IMR-90 (cell line): ENCODE results near the gene NES. TPM values are rescaled to one million over a fixed set of nuclear protein-coding genes. Genes with fewer than 3 reads are reported as not detected.

Experiments
- ATAC-seq: fragments of 200-7000 bp; cut with Tn5 transposase; 2 replicates; pipeline ENCODE4 v1.9.1; 2020; ENCODE audit warnings: low read depth, mild to moderate bottlenecking, moderate library complexity
- BruUV-seq: library from RNA; stranded (reverse); fragments of 400-500 nt; replicated peaks from 2 replicates; lab custom pipeline; 2021; lab: Mats Ljungman, UMichigan
- CTCF ChIA-PET: fragments of 300-600 bp; formaldehyde crosslinking; extraction: SDS; loops from one replicate; lab custom pipeline; 2021; ENCODE audit warnings: antibody characterized with exemption; lab: Yijun Ruan, JAX
- POLR2A ChIA-PET: fragments of 300-600 bp; sonication (Branson Sonifier 250); formaldehyde crosslinking; loops from one replicate; lab custom pipeline; 2022; ENCODE audit warnings: antibody characterized with exemption; ENCODE audit not compliant: unreplicated experiment; lab: Charles Lee
- DNase-seq: peaks from one replicate; pipeline ENCODE4 v3.0.0; 2013
- H2AFZ ChIP-seq: replicated peaks from 2 replicates; pipeline ENCODE3; 2013; ENCODE audit warnings: low read length, mild to moderate bottlenecking; ENCODE audit not compliant: poor library complexity
- H2AK5ac ChIP-seq: 2 replicates; pipeline ENCODE4 v1.6.1; 2013; ENCODE audit warnings: low read depth, low read length, inconsistent platforms
- H2AK9ac ChIP-seq: replicated peaks from 2 replicates; pipeline ENCODE3; 2013; ENCODE audit warnings: mild to moderate bottlenecking, low read depth, low read length, moderate library complexity; ENCODE audit not compliant: poor library complexity
- H2BK120ac ChIP-seq: 2 replicates; pipeline ENCODE4 v1.6.1; 2013; ENCODE audit warnings: low read depth, low read length, inconsistent platforms
- H2BK15ac ChIP-seq: 3 replicates; pipeline ENCODE4 v1.6.1; 2013; ENCODE audit warnings: low read depth, low read length, inconsistent platforms
- H2BK20ac ChIP-seq: 2 replicates; pipeline ENCODE4 v1.6.1; 2013; ENCODE audit warnings: low read depth, mild to moderate bottlenecking, inconsistent platforms, low read length, moderate library complexity
- H2BK5ac ChIP-seq: 2 replicates; pipeline ENCODE4 v1.6.1; 2013; ENCODE audit warnings: mild to moderate bottlenecking, low read depth, low read length, inconsistent platforms; ENCODE audit not compliant: poor library complexity, severe bottlenecking
- H3K14ac ChIP-seq: replicated peaks from 2 replicates; pipeline ENCODE4 v1.6.1; 2013; ENCODE audit warnings: low read depth, low read length, inconsistent platforms
- H3K18ac ChIP-seq: 2 replicates; pipeline ENCODE4 v1.6.1; 2013; ENCODE audit warnings: low read depth, low read length, control low read depth
- H3K23ac ChIP-seq: 2 replicates; pipeline ENCODE4 v1.6.1; 2013; ENCODE audit warnings: low read depth, low read length, inconsistent platforms
- H3K27ac ChIP-seq: 2 replicates; pipeline ENCODE4 v1.5.1; 2013; ENCODE audit warnings: mild to moderate bottlenecking, control low read depth, low read length; ENCODE audit not compliant: insufficient read depth
- H3K27me3 ChIP-seq: 2 replicates; pipeline ENCODE4 v1.6.1; 2013; ENCODE audit warnings: low read length; ENCODE audit not compliant: control insufficient read depth, insufficient read depth
- H3K36me3 ChIP-seq: 2 replicates; pipeline ENCODE4 v1.6.1; 2013; ENCODE audit warnings: low read length, mixed read lengths; ENCODE audit not compliant: control insufficient read depth, insufficient read depth
- H3K4ac ChIP-seq: 2 replicates; pipeline ENCODE4 v1.6.1; 2013; ENCODE audit warnings: low read depth, low read length, inconsistent platforms
- H3K4me1 ChIP-seq: 2 replicates; pipeline ENCODE4 v1.6.1; 2013; ENCODE audit warnings: low read length, mixed read lengths; ENCODE audit not compliant: control insufficient read depth, insufficient read depth
- H3K4me2 ChIP-seq: 2 replicates; pipeline ENCODE4 v1.6.1; 2013; ENCODE audit warnings: low read depth, mild to moderate bottlenecking, control low read depth, low read length, moderate library complexity
- H3K4me3 ChIP-seq: 2 replicates; pipeline ENCODE4 v1.5.1; 2013; ENCODE audit warnings: low read depth, mild to moderate bottlenecking, control low read depth, low read length, moderate library complexity; ENCODE audit not compliant: insufficient read depth
- H3K56ac ChIP-seq: 2 replicates; pipeline ENCODE4 v1.6.1; 2013; ENCODE audit warnings: low read length, inconsistent platforms; ENCODE audit not compliant: insufficient read depth; ENCODE audit errors: extremely low read depth
- H3K79me1 ChIP-seq, 2 experiments: 2 replicates each; pipeline ENCODE4 v1.6.1; 2013; ENCODE audit warnings: low read length in 2 of 2, inconsistent platforms in 1 of 2, low read depth in 1 of 2
- H3K9ac ChIP-seq: 2 replicates; pipeline ENCODE4 v1.6.1; 2013; ENCODE audit warnings: low read depth, low read length, control low read depth
- H3K9me1 ChIP-seq: 2 replicates; pipeline ENCODE4 v1.6.1; 2013; ENCODE audit warnings: low read length, inconsistent platforms; ENCODE audit not compliant: insufficient read depth
- H3K9me3 ChIP-seq: 2 replicates; pipeline ENCODE4 v1.6.1; 2013; ENCODE audit warnings: low read length; ENCODE audit not compliant: control insufficient read depth, insufficient read depth
- H4K20me1 ChIP-seq: 2 replicates; pipeline ENCODE4 v1.6.1; 2013; ENCODE audit warnings: low read length, inconsistent platforms; ENCODE audit not compliant: insufficient read depth
- H4K5ac ChIP-seq: 2 replicates; pipeline ENCODE4 v1.6.1; 2013; ENCODE audit warnings: mild to moderate bottlenecking, low read depth, low read length, control low read depth
- H4K8ac ChIP-seq, 2 experiments: 2 replicates each; pipeline ENCODE4 v1.6.1; 2013; ENCODE audit warnings: low read depth in 2 of 2, low read length in 2 of 2, control low read depth in 1 of 2, inconsistent platforms in 1 of 2
- H4K91ac ChIP-seq: 2 replicates; pipeline ENCODE4 v1.6.1; 2013; ENCODE audit warnings: low read depth, low read length, inconsistent platforms; ENCODE audit not compliant: insufficient read depth
- BHLHE40 ChIP-seq: fragments of 150-350 bp; IDR thresholded peaks from 2 replicates; pipeline ENCODE4 v1.6.1; 2016; ENCODE audit warnings: mild to moderate bottlenecking, low read depth, low read length
- CEBPB ChIP-seq: IDR thresholded peaks from 2 replicates; pipeline ENCODE4 v1.6.1; 2012; ENCODE audit warnings: low read depth, low read length, improper control_type of control experiment
- CHD1 ChIP-seq: IDR thresholded peaks from 2 replicates; pipeline ENCODE4 v1.6.1; 2012; ENCODE audit warnings: low read depth, low read length, improper control_type of control experiment
- CTCF ChIP-seq: conservative IDR thresholded peaks from 2 replicates; pipeline ENCODE4 v1.5.1; 2012; ENCODE audit warnings: mild to moderate bottlenecking, low read depth, low read length, improper control_type of control experiment
- FOS ChIP-seq: fragments of 150-350 bp; IDR thresholded peaks from 2 replicates; pipeline ENCODE4 v1.6.1; 2016; ENCODE audit warnings: low read depth, low read length
- MAZ ChIP-seq: IDR thresholded peaks from 2 replicates; pipeline ENCODE4 v1.6.1; 2012; ENCODE audit warnings: low read depth, mild to moderate bottlenecking, low read length, improper control_type of control experiment, moderate library complexity, borderline replicate concordance
- MXI1 ChIP-seq: IDR thresholded peaks from 2 replicates; pipeline ENCODE4 v1.6.1; 2012; ENCODE audit warnings: low read depth, mild to moderate bottlenecking, low read length, moderate library complexity, borderline replicate concordance
- NFE2L2 ChIP-seq: fragments of 150-350 bp; IDR thresholded peaks from 2 replicates; pipeline ENCODE4 v1.6.1; 2016; ENCODE audit warnings: low read depth, mild to moderate bottlenecking, low read length
- POLR2A ChIP-seq: IDR thresholded peaks from 2 replicates; pipeline ENCODE4 v1.6.1; 2012; ENCODE audit warnings: mild to moderate bottlenecking, low read depth, low read length
- RAD21 ChIP-seq: IDR thresholded peaks from 2 replicates; pipeline ENCODE4 v1.6.1; 2012; ENCODE audit warnings: low read length, improper control_type of control experiment
- RCOR1 ChIP-seq: IDR thresholded peaks from 2 replicates; pipeline ENCODE4 v1.6.1; 2012; ENCODE audit warnings: mild to moderate bottlenecking, low read length, improper control_type of control experiment; ENCODE audit not compliant: insufficient replicate concordance
- RFX5 ChIP-seq: IDR thresholded peaks from 2 replicates; pipeline ENCODE4 v1.8.0; 2012; ENCODE audit warnings: low read depth, mild to moderate bottlenecking, low read length, moderate library complexity
- SMC3 ChIP-seq: fragments of 150-350 bp; IDR thresholded peaks from 2 replicates; pipeline ENCODE4 v1.6.1; 2016; ENCODE audit warnings: low read depth, mild to moderate bottlenecking, antibody characterized with exemption, low read length, moderate library complexity
- USF2 ChIP-seq: fragments of 150-350 bp; IDR thresholded peaks from 2 replicates; pipeline ENCODE4 v1.6.1; 2017; ENCODE audit warnings: mild to moderate bottlenecking, antibody characterized with exemption, low read length, low read depth
- WGBS, 2 experiments: methylation state at CpG; one replicate each; pipeline versions ENCODE4 v1.1.5 to v1.1.7; 2013; ENCODE audit warnings: missing lambda C conversion rate in 2 of 2; ENCODE audit not compliant: insufficient read length in 1 of 2; ENCODE audit errors: extremely low coverage in 2 of 2; 5-methylcytosine and 5-hydroxymethylcytosine counted together
- dilution Hi-C: fragments of 300-500 bp; cut with HindIII; formaldehyde crosslinking; loops from one replicate; pipeline ENCODE4 v1.14.3; 2018; ENCODE audit warnings: low sequenced_read_pairs; ENCODE audit not compliant: unreplicated experiment
- in situ Hi-C: fragments of 300-500 bp; cut with MboI; formaldehyde crosslinking; loops from 3 replicates; pipeline ENCODE4 v1.14.3; 2019; ENCODE audit warnings: low sequenced_read_pairs, inconsistent platforms, mixed read lengths
- intact Hi-C: fragments of 100-400 bp; cut with micrococcal nuclease; formaldehyde crosslinking; loops from 2 replicates; pipeline ENCODE4 v1.10.0; 2022
- polyA plus RNA-seq, 3 experiments: library from polyadenylated mRNA; depleted of rRNA; stranded (reverse); fragments of >200 nt; gene quantifications; 2 replicates each; pipeline ENCODE4 v1.2.3, GENCODE V29; 2012; ENCODE audit warnings: low replicate concordance in 1 of 3
- total RNA-seq: library from RNA; depleted of rRNA; stranded (reverse); fragments of >200 nt; gene quantifications from 2 replicates; pipeline ENCODE4 v1.2.3, GENCODE V29; 2012
- TF ChIP-seq, protein P1 (sequence below): fragments of 150-350 bp; IDR thresholded peaks from 2 replicates; pipeline ENCODE4 v1.6.1; 2016; ENCODE audit warnings: low read depth, mild to moderate bottlenecking, low read length, moderate library complexity, borderline replicate concordance

The NES gene
- total and polyA plus RNA-seq, 2 of the 4 experiments (the other 2 are of a cell fraction), result 25.3 to 40.1 TPM

DNA sequence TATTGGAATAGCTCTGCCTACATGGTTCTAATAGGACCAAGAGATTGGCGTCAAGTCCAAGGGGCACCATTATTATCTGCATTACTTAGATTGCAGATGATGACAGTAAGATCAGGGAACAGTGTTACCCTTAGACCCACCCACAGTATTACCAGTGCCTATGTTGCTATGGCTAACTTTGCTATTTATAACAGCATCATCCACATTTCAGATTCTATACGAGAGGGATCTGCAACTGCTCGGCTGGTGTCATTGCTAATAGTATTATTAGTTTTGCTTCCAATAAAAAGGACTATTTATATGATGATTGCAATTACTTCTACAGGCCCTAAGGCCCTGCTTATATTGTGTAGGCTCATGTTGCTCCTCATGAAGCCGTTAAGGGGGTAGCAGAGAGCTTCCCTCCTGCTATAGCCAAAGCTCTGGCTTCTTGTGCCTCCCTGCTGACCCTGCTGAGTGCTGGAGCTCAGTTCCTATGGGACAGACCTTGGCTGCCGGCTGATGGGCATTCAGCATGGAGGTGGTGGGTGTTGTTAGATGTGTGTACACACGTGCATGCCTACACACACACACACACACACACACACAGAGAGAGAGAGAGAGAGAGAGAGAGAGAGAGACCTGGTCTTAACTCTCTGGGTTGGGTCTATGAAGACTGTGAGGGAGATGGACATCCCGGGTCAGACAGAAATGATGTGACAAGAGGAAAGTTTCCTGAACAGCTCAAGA lies 34.0 kb downstream of the NES start:
- Histone ChIP-seq H3K23ac (peak overlapping the region; percentile 49; the same call in 1 of the 2 replicates), H3K27me3 (peaks cover 96% of the 10 kb centered on the region), H3K4ac (no peak overlapping the region), H3K4me3 (no peak overlapping the region), H4K91ac (no peak overlapping the region), H3K9ac (no peak overlapping the region), H3K14ac (no peak overlapping the region), H2BK15ac (no peak overlapping the region), H2BK5ac (no peak overlapping the region), H3K4me2 (no peak overlapping the region), H4K8ac (no peak overlapping the region), H3K9me3 (0 out of 2 replicates have a peak, but pooled peaks cover 1% of the 10 kb centered on the region), H3K27ac (no peak overlapping the region), H2BK120ac (no peak overlapping the region), H3K36me3 (no peaks in the 10 kb centered on the region), H3K4me1 (no peaks in the 10 kb centered on the region; the same call in 1 of the 2 replicates), H2AFZ (no peak overlapping the region), H3K9me1 (no peaks in the 10 kb centered on the region), H4K20me1 (peaks cover 16% of the 10 kb centered on the region; the same call in 1 of the 2 replicates), H4K5ac (no peak overlapping the region), H3K18ac (no peak overlapping the region), H2AK5ac (no peak overlapping the region), H3K56ac (no peak overlapping the region), H2AK9ac (no peak overlapping the region), H3K79me1 (no peaks in the 10 kb centered on the region), H2BK20ac (no peak overlapping the region)
- no peak for ATAC-seq
- BruUV-seq, result no TSS peak
- intact Hi-C loops (no loop called here), dilution Hi-C loops (no loop called here), in situ Hi-C loops (no loop called here)
- ChIA-PET POLR2A (interaction anchor here (0.6 kb wide), 1 partner anchor 268 kb away, joined by 13 read pairs; no protein-coding TSS in a partner anchor), CTCF (interaction anchor here (0.6 to 1.8 kb wide), 4 partner anchors 16 to 456 kb away, joined by 4 to 14 read pairs (median 5); no protein-coding TSS in a partner anchor)
- no CpG with 5 or more reads among the region's 7 CpGs for WGBS, 2 experiments
- no peak for DNase-seq
- TF ChIP-seq CHD1 (no peak), SMC3 (no peak), MAZ (no peak), CEBPB (no peak), RFX5 (no peak), USF2 (no peak), FOS (no peak), RCOR1 (no peak), BHLHE40 (no peak), NFE2L2 (no peak), RAD21 (no peak), CTCF (no peak), POLR2A (no peak), MXI1 (no peak)
- TF ChIP-seq, protein P1, sequence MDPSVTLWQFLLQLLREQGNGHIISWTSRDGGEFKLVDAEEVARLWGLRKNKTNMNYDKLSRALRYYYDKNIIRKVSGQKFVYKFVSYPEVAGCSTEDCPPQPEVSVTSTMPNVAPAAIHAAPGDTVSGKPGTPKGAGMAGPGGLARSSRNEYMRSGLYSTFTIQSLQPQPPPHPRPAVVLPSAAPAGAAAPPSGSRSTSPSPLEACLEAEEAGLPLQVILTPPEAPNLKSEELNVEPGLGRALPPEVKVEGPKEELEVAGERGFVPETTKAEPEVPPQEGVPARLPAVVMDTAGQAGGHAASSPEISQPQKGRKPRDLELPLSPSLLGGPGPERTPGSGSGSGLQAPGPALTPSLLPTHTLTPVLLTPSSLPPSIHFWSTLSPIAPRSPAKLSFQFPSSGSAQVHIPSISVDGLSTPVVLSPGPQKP, result no peak
